HG02840 (cell line): ENCODE data around the gene P4HA1.
"Not testable (repeated sequence)": the region's sequence is repeated elsewhere in the genome, so short reads cannot be mapped to it uniquely, and the experiment has no call there.

Experiments
- ATAC-seq: cut with Tn5 transposase; IDR thresholded peaks from one replicate; pipeline ENCODE4 v1.9.1; 2021; ENCODE audit warnings: mild to moderate bottlenecking, moderate library complexity, moderate number of reproducible peaks; ENCODE audit not compliant: unreplicated experiment, low FRiP score

The P4HA1 gene

GRCh38 chr10:73044378-73045285 is 52.0 kb downstream of the P4HA1 start:
- ATAC-seq = no peak

GRCh38 chr10:73043766-73044377 is 52.8 kb downstream of the P4HA1 start:
- ATAC-seq = no peak

DNA sequence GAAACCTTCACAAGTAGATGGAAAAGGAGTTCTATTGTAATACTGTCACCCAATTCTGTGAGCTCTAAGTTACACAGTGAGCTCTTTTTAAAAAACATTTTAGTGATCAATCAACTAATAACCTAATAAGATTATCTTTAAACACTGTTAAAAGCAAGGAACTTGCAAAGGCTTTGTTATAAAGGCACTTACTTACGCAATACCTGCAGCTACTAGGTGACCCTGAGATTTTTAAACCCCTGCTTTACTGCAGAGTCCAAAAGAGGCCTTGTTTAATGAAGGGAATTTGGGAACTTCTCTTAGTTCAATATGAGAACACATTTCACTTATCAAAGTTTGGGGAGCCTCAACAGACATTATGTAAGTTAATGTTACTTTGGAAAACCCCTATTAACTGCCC is 53.3 kb downstream of the P4HA1 start:
- no peak for ATAC-seq

DNA sequence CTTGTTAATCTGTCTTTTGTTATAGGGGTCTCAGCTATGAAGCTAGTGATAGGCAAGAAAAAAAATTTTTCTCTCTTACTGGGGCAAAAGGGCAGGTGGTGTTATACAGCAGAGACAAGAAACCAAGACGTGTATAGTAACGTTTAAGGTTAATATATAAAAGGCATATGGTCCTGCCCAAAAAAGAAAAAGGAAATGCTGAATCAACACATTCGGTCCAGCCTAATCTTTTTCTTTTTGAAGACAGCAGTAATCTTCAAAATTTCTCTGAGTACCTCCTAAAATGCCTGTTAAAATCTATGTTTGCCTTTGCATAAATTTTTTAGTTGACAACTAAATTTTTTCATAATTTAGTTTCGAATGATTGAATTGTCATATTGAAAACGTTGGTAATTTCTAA is 54.5 kb downstream of the P4HA1 start:
- no peak for ATAC-seq

- no peak for ATAC-seq
Measured at GRCh38 chr10:73039635-73040034, 57.0 kb downstream of the P4HA1 start.

DNA sequence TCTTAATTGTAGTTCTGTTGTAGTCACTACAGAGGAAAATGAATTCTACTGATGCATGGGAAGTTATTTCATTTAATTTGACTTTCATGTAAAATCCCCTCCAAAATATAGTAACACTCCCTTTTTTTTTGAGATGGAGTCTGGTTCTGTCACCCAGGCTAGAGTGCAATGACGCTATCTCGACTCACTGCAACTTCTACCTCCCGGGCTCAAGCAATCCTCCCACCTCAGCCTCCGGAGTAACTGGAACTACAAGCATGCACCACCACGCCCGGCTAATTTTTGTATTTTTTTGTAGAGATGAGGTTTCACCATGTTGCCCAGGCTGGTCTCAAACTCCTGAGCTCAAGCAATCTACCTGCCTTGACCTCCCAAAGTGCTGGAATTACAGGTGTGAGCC is 60.4 kb downstream of the P4HA1 start:
- not testable (repeated sequence) for ATAC-seq

DNA sequence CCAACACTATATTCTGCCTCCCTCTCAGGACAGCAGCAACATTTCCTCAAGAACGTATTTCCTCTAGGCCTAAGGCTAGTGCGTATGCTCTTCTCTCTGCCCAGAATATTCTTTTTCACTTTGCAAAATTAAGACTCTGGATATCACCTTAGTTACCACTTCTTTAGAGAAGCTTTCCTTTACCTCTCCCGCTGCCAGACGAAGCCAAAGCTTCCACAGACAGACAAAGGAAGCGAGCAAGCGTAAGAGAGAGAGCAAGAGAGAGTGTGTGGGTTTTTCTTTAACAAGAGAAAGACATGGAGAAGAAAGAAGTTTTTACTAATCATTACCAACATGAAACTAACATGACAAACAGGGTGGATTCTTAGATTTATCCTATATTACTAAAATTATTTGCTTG is 64.1 kb downstream of the P4HA1 start:
- no peak for ATAC-seq

GRCh38 chr10:73026623-73027022 is 70.0 kb downstream of the P4HA1 start:
- ATAC-seq = not testable (repeated sequence)

- ATAC-seq = not testable (repeated sequence)
Measured at GRCh38 chr10:73023455-73024070, 73.1 kb downstream of the P4HA1 start.

DNA sequence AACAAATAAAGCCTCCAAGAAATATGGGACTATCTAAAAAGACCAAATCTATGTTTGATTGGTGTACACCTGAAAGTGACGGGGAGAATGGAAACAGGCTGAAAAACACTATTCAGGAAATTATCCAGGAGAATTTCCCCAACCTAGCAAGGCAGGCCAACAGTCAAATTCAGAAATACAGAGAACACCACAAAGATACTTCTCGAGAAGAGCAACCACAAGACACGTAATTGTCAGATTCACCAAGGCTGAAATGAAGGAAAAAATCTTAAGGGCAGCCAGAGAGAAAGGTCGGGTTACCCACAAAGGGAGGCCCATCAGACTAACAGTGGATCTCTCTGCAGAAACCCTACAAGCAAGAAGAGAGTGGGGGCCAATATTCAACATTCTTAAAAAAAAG is 73.7 kb downstream of the P4HA1 start:
- not testable (repeated sequence) for ATAC-seq

DNA sequence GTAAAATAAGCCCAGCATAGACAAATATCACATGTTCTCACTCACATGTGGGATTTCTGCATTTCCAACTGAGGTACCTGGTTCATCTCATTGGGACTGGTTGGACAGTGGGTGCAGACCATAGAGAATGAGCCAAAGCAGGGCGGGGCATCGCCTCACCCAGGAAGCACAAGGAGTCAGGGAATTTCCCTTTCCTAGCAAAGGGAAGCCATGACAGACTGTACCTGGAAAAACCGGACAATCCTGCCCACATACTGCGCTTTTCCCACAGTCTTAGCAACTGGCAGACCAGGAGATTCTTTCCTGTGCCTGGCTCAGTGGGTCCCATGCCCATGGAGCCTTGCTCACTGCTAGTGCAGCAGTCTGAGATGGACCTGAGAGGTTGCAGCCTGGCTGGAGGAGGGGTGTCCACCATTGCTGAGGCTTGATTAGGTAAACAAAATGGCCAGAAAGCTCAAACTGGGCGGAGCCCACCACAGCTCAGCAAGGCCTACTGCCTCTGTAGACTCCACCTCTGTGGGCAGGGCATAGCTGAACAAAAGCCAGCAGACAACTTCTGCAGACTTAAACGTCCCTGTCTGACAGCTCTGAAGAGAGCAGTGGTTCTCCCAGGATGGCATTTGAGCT is 75.0 kb downstream of the P4HA1 start:
- ATAC-seq = not testable (repeated sequence)

DNA sequence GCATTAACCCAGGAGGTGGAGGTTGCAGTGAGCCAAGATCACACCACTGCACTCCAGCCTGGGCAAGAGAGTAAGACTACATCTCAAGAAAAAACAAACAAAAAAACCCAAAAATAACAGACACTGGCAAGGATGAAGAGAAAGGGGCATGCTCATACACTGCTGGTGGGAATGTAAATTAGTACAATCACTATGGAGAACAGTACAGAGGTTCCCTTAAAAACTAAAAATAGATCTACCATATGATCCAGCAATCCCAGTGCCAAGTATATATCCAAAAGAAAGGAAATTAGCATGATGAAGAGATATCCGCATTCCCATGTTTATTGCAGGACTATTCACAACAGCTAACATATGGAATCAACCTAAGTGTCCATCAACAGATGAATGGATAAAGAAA is 75.6 kb downstream of the P4HA1 start:
- no peak for ATAC-seq

DNA sequence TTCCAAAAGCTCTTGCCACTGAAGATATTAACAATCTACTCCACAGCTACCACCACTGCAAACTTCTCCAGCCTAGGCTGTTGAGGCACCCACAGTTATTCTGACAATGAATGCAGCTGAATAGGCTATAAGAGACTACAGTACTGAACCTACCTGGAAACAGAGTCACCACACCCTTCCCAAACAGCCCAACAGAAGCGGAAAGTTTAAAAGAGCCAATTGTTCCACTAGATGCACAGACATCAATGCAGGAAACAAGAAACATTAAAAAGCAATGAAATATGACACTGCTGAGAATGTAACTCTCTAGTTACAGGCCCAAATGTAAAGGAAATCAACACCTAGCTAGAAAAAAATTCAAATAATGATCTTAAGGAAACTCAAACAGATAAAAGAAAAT is 77.6 kb downstream of the P4HA1 start:
- ATAC-seq = no peak

DNA sequence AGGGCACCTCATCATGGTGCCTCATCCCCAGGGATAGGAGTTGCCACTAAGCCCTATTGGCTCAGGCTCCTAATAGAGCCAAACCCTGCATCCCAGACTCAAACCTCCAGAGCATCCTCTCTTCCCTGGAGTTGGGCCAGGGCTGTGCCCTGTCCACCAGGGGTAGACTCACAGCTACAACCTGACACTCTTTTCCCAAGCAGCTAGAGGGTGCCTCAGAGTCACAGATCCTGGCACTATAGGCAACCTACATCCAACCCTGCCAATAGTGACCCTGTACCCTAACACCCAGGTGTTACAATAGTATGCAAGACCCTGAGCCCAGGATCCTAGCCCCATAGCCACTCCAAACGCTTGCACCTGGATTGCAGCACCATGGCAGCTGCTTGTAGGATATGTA is 78.0 kb downstream of the P4HA1 start:
- ATAC-seq = no peak

DNA sequence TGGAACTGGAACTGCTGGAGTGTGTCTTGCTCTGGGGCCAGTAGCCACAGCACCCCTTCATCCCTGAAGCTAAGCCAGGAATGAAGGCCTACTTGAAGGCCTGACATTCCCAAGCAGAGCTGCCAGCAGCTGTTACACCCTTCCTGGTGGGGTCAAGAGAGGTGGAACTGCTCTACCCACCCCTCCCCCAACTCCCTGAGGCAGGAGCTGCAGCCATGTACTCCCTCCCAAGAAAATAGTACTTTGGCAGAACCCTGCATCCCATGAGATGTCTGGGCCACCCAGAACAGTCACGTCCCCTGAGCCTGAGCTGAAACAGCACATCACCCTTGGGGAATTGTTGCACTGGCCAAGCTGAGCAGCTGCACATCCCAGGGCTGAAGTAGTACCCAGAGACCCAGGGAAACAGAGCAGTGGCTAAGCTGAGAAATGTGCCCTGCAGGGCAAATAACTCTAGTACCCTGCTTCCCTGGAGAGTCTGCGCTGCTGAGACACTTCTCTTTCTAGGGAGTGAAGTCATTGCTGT is 78.6 kb downstream of the P4HA1 start:
- ATAC-seq = no peak

GRCh38 chr10:73015779-73016178 is 80.9 kb downstream of the P4HA1 start:
- no peak for ATAC-seq

- no peak for ATAC-seq
Measured at GRCh38 chr10:73003822-73004221, 92.8 kb downstream of the P4HA1 start.

- ATAC-seq = no peak
Measured at GRCh38 chr10:73000973-73001372, 95.7 kb downstream of the P4HA1 start.

DNA sequence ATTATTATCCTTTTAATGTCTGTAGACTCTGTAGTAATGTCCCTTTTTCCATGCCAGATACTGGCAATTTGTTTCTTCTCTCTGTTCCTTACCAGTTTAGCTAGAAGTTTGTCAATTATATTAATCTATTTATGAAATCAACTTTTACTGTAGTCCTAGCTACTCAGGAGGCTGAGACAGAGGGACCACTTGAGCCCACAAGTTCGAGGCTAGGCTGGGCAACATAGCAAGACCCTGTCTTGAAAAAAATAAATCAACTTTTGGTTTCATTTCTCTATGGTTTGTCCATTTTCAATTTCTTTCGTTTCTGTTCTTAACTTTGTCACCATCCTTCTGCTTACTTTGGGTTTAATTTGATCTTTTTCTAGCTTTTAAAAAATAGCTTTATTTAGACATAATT is 99.6 kb downstream of the P4HA1 start:
- no peak for ATAC-seq

- not testable (repeated sequence) for ATAC-seq
Measured at GRCh38 chr10:72995459-72995858, 101.2 kb downstream of the P4HA1 start.

- ATAC-seq = not testable (repeated sequence)
Measured at GRCh38 chr10:72989771-72990170, 106.9 kb downstream of the P4HA1 start.
